Peyer's patch (tissue), 4 donors: ENCODE measurements around the gene N4BP3.
A peak's percentile ranks its signal among the peaks of the same experiment; 100 is the strongest.

Experiments
- POLR2A ChIP-seq, 2 donors: fragments of 450-650 bp; IDR thresholded peaks; one replicate each; pipeline ENCODE4 v1.5.1; 2017; ENCODE audit warnings: antibody characterized with exemption in 2 of 2, mild to moderate bottlenecking in 2 of 2, moderate library complexity in 2 of 2
- TF ChIP-seq, protein P1 (sequence below), 6 experiments: fragments of 450-650 bp in 4 of 6; fragments of 200-600 bp in 2 of 6; sonication (generic) in 1 of 6; IDR thresholded peaks; one replicate each; pipeline ENCODE4 v1.5.1; 2017 to 2019; ENCODE audit warnings: antibody characterized with exemption in 6 of 6, mild to moderate bottlenecking in 3 of 6, moderate library complexity in 1 of 6

DNA sequence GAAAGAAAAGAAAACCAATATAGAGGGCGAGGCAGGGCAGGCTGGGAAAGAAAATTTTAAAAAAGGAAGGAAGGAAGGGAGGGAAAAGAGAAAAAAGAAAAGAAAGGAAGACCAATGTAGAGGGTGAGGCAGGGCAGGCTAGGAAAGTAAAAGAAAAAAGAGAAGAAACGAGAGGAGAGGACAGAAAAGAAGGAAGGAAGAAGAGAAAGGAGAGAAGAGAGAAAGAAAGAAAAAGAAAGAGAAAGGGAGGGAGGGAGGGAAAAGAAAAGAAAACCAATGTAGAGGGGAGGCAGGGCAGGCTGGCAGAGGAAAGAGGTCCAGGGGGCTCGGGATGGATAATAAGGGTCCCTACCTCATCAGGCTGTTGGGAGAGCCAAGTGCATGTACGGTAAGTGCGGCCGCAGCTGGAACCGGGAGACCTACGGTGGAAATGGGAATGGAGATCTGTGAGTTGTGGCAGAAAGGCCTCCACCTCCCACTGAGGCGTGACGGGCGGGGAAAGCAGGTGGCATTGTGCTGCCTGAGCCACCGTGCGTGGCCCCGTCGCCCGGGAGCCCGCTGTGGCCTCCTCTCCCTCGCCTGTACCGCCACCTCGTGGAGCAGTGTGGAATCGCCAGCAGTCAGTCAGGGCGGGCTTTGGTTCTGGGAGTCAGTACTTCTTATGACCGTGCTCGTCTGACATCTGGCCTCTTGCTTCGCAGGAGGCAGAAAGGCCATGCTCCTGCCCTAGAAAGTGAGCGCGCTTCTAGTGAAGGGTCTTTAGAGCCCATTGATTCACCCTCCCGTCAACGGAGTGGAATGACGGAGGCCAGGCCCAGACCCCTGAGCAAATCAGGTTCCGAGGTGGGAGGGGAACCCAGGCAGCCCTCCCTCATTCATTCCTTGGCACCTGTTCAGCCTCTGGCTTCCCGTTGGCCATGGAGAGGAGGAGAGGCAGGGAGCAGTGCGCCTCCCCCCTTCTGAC, 50.7 kb downstream of the N4BP3 start:
- TF ChIP-seq, protein P1, sequence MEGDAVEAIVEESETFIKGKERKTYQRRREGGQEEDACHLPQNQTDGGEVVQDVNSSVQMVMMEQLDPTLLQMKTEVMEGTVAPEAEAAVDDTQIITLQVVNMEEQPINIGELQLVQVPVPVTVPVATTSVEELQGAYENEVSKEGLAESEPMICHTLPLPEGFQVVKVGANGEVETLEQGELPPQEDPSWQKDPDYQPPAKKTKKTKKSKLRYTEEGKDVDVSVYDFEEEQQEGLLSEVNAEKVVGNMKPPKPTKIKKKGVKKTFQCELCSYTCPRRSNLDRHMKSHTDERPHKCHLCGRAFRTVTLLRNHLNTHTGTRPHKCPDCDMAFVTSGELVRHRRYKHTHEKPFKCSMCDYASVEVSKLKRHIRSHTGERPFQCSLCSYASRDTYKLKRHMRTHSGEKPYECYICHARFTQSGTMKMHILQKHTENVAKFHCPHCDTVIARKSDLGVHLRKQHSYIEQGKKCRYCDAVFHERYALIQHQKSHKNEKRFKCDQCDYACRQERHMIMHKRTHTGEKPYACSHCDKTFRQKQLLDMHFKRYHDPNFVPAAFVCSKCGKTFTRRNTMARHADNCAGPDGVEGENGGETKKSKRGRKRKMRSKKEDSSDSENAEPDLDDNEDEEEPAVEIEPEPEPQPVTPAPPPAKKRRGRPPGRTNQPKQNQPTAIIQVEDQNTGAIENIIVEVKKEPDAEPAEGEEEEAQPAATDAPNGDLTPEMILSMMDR (IDR thresholded peaks at IDR 0.05), result peak; percentile 93 to 99 (median 98)
- no peak for TF ChIP-seq POLR2A (IDR thresholded peaks at IDR 0.05)
